Activated naive CD4-positive, alpha-beta T cell treated with Interleukin-2 at 50 U/mL for 16 hours (primary cell): ENCODE results near the gene TRIM32.
"Not testable (repeated sequence)": the region's sequence is repeated elsewhere in the genome, so short reads cannot be mapped to it uniquely, and the experiment has no call there.

Source experiments
- DNase-seq: peaks from one replicate; pipeline ENCODE4 v3.0.0-alpha.2; 2020

The TRIM32 gene

DNA sequence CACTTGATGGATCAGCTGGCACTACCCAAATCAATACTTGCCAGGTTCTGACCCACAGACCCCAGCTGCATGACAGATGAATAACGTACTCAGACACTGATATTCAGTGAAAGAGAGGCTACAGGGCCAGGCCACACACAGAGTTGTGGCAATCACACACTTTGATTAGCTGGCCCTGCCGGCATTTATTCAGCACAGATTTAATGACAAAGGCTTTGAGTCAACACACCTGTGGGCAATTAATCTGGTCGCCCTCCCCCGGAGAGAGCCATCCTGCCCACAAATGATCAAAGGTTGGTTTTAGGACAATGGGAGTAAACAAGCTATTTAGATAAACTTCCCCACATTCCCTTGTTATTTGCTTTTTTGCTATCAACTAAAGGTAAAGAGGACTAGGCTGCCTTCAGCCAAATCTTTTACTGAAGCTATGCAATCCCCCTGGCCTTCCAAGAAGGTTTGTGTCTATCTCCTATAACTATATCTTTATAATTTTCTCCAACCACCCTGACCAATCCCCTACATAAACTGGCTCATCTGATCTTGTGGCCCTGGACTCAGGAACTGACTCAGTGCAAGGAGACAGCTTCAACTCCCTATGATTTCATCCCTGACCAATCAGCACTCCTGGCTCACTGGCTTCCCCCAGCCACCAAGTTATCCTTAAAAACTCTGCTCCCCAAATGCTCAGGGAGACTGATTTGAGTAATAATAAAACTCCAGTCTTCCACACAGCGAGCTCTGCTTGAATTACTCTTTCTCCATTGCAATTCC lies 12.7 kb upstream of the TRIM32 start:
- no peak for DNase-seq

DNA sequence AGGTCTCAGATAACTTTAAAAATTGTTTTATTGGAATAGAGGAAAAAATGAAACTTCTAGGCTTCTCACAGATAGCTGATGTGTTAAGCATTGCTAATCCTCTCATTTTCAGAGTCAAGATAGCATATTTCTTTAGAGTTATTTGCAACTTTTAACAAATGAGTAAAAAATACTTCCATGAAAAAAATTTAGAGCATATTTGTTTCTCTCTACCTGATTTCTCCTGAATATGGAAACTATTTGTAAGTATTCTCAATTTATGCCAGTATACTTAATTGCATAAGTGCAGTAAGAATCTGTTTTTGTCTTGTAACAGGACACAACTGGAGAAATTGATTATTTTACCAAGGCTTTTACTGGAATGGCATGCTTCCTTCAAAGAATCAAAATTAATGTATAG lies 3.6 kb upstream of the TRIM32 start:
- DNase-seq, result no peak

DNA sequence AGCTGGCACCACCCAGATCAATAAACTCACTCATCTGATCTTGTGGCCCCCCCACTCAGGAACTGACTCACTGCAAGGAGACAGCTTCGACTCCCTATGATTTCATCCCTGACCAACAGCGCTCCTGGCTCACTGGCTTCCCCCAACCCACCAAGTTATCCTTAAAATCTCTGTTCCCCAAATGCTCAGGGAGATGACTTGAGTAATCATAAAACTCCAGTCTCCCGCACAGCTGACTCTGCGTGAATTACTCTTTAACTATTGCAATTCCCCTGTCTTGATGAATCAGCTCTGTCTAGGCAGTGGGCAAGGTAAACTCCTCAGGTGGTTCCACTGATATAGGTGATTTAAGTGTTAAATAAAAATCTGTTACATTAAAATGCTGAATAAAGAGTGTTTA lies 1.9 kb upstream of the TRIM32 start:
- no peak for DNase-seq

DNA sequence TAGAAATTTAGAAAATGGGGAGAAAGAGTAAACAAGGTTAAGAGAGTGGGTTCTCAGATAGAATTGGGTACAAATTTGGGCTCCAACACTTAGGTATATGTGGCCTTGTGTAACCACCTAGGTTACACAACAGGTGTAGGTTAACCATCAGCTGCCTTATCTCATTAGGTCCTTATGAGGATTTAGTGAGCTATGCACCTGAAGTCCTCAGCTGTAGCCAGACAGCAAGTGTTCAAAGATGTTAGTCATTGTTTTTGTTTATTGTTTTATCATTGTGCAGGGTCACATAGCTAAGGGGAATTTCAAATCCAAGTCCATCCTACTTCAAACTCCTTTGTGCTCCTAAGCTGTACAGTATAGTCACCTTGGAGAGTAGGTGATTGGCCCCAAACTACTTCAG lies 970 bp upstream of the TRIM32 start:
- DNase-seq, result no peak

DNA sequence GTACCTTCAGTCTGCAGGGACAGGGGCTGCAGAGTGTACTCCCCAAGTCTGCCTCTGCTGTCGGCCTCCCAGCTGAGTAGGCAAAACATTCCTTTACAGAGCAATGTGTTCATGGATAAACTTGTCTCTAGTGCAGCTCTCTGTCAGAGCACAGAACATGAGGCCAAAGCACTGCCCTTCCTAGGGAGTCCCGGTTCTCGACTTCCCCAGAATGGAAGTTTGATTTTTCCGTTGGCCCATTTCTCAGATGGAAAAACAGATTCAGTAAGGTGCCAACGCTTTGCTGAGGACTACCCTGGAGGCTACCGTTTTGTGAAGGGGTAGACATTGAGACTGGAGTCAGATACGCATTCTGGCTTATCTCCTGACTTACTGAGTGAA lies 422 bp upstream of the TRIM32 start:
- DNase-seq, result peak; percentile 4

DNA sequence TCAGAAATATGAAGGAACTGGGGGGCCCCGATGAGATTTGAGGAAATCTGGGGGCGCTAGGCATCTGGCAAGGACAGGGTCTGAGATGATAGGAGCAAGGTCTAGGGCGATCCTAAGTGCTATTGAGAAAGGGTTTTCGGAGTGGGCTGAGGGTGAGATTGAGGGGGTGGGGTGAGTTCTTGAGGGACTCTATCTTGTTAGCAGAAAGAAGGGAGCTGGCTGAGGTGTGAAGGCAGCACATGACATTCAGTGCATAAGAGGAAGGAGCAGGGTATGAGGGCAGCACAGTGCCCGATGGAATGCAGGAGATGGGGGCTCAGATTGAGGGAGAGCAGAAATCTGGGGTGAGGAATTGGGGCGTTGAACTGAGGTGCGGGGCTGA lies 640 bp downstream of the TRIM32 start:
- peak; percentile 7 for DNase-seq

DNA sequence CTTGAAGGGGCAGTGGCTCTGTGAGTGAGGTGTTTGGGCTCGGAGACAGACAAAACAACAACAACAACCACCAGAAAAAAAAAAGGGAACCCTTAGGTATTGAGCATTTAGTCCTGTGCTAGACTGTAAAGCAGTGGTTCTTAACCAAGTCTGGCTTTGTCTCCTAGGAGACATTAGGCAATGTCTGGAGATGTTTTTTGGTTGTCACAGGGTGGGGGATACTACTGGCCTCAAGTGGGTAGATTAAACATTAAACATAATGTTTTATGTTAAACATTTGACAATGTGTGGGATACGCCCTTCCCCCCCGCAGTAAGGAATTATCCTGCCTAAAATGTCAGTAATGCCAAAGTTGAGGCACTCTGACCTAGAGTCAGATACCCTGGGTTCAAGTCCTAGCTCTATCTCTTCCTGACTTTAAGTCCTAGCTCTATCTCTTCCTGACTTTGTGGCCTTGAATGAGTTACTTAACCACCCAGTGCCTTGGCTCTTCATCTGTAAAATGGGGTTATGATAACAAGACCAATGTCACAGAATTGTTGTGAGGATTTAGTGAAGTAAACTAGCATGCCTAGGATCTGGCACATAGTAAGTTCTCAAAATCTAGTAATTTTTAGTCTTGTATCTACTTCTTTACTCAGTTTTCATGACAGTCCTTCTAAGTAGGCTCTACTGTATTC lies 1.8 kb downstream of the TRIM32 start:
- no peak for DNase-seq

DNA sequence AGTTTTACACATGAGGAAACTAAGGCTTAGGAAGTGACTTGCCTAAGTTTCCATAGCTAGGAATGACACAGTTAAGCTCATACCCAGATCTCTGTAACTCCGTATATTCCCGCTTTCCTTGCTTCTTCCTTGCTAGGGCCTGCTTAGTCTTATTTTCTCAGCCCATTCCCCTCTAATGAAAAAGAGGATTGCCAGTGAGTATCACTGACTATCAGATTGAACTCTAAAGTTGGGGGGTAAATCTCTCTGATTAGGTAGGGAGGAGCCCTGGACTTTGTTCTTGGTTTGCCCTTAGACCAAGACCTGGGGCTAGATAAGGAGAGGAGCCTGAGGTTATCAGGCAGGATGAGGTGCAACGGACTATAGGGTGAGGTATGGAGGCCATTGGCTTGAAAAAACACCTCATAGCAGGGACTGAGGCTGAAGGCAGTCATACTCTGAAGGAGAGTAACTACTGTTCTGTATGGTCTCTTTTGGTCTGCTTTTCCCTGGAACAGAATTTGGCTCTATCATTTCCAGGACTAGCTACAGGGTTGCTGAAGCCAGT lies 2.5 kb downstream of the TRIM32 start:
- DNase-seq, result no peak

DNA sequence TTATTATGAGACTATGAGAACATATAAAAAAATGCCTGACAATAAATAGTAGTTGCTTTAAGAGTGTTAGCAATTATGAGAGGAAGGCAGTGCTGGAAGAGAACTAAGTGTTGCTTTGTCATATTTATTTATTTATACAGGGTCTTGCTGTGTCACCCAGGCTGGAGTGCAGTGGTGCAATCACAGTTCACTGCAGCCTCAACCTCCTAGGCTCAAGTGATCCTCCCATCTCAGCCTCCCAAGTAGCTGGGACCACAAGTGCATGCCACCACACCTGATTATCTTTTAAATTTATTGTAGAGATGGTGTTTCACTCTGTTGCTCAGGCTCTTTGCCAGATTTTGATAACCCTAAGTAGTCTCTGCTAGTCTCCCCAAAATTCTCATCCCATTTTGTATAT lies 3.7 kb downstream of the TRIM32 start:
- not testable (repeated sequence) for DNase-seq

DNA sequence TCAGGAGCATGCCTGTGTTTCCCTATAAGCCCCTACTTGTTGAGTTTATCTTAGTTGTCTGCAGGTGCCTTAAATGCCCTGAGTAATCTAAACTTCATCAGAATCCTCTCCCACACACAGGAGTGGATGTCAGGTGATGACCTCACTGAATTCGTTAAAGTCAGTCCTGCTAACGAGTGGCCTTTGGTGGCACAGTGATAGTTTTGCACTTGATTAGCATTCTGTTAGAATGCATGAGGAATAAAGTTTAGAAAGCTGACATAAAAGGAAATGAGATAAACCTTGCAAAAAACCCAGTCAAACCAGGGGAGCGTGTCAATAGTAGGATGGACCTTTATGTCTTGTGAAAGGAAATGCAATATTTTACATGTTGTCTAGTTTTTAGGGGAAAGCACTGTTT lies 4.5 kb downstream of the TRIM32 start:
- DNase-seq, result no peak

DNA sequence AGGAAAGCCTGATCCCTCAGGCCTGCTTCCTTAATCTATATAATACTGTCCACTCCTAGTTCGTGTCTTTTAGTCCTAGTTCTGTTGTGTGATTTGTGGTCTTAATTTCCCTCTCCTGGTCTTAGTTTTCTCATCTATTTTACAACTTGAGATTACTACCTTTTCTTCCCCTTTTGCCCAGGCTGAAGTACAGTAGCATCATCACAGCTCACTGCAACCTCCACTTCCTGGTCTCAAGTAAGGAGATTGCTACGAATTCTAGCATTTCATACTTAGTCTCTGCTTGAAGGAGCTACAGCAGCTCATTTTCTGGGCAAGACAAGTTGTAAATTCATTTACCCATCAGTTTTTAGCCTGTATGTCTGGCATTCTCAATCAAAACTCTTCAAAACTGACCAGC lies 5.5 kb downstream of the TRIM32 start:
- no peak for DNase-seq

DNA sequence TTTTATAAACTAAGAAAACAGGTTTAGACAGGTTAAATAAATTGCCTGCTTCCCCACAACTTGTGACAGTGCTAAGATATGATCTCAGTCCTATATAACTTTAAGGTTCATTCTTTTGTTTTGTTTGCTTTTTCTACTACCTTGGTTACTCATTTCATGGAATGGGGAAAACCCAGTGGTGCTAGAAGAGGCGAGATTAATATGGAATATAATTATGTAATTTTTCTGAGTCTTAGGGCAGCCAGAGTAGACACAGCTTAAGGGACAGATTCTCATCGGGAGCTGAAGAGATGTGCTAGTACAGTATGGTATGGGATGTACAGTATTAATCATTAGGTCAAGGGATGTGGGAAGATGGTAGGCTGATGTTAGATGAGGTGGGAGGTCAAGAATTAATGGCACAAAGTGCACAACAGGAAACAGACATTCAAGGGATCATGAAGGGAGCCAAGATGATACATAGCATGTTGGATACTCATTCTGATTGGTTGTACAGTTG lies 6.2 kb downstream of the TRIM32 start:
- DNase-seq, result no peak

DNA sequence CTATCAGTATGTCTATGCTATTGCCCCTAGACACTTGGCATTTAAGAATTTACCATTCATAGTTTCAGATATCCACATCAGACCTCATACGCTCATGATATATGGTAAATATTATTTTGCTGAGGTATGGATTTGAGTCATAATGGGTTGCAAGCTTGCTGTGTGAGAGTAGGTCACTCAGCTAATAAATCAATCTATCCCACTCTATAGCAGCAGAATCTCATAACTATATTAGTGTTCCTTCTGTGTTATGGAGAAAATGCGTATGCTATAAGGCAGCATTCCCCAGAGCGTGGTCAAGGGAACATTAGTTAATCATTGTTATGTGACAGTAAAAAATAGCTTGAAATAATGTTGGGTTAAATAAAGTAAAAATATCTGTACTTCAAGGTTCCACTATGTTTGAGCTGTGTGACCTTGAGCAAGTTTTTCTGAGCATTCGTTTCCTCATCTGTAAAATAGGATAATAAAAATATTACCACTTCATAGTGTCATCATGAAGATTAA lies 7.7 kb downstream of the TRIM32 start:
- DNase-seq, result no peak

DNA sequence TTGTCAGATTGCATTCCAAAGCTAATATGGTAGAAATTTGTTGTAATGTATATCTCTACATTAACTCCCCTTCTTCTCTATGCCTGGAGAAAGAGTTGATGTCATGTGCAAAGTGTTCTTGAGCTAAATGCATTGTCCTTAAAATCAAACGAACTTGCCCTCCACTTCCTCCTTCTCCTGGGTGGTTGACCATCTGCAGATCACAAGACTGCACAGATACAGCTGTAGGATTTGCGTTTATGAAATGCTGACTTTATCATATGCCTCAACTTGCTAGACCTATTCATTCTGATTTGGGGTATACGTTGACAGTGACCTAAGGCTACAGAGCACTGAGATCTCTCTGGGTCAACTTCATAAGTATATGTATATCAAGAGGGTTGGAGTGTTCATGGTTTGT lies 8.3 kb downstream of the TRIM32 start:
- no peak for DNase-seq

DNA sequence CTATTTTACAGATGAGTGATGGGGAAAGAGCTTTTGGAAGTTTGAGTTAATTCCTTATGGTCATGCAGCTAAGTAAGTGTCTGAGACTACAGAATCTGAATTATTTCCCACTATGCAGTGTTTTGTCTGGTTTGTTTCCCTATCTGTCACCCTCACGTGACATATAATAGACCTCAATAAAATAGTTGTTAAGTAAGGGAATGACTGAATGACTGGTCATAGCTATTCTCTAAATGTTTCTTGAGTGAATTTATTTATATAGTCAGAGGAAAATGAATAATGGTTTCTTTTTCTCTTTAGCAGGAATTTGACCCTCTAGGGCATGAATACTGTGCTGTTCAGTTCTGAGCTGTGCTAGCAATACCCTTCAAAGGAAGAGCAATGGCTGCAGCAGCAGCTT lies 10.3 kb downstream of the TRIM32 start:
- DNase-seq, result no peak

DNA sequence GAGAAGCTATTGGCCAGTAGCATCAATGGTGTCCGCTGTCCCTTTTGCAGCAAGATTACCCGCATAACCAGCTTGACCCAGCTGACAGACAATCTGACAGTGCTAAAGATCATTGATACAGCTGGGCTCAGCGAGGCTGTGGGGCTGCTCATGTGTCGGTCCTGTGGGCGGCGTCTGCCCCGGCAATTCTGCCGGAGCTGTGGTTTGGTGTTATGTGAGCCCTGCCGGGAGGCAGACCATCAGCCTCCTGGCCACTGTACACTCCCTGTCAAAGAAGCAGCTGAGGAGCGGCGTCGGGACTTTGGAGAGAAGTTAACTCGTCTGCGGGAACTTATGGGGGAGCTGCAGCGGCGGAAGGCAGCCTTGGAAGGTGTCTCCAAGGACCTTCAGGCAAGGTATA lies 10.8 kb downstream of the TRIM32 start:
- DNase-seq, result no peak

DNA sequence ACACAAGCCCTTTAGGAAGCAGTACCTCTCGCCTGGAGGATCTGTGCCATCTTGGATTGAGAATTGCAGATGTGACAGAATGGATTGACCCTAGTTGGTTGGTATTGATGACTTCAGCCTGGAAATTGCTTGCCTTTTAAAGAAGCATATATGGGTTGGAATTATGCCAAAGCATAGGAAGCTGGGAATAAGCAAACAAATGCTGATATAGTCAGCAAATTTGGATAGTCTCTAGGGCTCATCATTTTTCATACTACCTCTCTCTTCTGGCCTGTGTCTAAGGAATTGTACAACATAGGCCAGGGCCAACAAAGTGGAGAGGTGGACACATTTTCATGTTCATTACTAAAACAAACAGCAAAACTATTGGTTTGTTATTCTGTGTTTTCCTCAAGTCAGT lies 13.2 kb downstream of the TRIM32 start:
- no peak for DNase-seq

DNA sequence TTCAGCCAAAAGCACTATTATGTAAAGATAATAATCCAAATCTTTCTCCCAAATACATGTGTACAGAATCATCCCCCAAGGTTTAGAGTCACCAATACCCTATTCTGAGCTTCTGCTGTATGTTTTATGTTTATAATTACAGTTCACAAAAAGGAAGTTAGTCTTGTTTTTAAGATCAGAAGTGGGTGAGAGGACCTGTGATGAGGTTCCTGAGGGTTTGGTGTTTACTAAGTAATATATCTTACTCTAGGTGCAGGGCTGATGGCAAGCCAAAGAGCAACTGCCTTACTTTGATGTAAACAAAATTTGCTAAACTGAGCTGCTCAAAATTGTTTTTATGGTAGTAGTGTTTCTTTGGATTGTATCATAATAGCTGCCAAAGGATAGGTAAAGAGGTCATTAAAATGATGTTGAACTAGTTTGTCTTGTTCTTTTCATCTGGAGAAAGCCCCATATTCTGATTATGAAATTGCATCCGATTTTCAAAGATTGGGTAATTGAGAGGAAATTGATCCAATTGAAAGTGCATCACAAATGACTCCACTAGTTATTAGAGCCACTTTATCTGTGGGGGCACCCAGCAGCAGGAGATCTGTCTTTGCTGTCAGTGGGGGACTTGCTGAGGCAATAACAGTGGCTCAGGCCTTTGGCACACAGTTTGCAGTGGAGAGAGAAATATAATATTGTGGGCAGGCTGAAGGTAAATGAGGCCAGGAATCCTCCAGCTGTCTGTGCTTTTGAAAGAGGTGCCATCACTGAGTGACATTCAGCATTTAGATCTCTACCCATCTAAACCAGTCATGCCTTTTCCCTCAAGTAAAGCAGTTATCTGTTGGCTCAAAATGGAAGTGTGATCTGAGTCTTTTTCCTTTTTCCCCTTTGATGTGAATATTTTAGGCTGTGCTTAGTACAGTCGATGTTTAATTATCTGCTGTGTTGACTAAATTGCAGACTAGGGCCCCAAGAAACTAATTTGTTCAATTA lies 14.1 kb downstream of the TRIM32 start:
- no peak for DNase-seq

DNA sequence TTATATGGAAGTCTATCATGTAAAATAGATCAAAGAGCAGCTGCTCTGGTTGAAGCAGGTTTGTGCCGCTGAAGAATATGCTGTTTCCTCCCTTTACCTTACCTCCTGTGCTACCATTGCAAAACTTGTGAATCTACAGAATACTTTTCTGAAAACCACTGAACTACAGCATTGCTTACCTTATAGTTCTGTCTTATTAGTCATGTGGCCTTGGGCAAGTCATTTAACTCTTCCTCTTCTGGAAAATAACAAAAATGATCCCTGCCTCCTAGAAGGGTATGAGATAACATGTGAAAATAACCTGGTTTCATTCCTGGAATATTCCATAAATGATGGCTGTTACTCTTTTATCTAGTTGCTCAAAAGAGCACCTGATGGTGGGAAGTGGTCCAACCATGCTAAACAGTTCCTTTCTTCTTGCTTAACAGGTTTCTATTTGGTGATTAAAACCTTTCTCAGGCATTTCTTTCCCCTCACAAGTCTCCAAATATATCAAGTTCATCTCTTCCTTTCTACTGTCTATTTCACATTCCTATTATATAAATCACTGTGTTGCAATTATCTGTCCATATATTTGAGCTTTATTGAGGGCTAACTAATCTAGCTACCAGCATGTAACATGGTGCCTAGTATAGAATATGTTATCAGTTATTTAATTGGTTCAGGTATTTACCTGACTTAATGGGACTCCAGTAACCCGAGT lies 15.0 kb downstream of the TRIM32 start:
- no peak for DNase-seq

DNA sequence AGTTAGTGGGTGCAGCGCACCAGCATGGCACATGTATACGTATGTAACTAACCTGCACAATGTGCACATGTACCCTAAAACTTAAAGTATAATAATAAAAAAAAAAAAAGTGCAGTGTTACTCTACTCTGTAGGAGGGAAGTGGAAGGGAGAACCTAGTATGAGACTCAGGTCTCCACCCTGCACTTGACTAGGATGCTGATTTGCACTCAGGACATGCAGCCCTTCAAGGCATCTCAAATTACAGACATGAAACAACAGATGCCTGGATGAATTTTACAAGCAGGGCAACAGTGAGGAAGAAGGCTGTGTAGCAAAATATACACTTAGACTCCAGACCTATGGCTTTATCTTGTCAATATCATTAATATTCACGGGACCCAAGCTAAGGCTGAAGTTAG lies 16.5 kb downstream of the TRIM32 start:
- no peak for DNase-seq

DNA sequence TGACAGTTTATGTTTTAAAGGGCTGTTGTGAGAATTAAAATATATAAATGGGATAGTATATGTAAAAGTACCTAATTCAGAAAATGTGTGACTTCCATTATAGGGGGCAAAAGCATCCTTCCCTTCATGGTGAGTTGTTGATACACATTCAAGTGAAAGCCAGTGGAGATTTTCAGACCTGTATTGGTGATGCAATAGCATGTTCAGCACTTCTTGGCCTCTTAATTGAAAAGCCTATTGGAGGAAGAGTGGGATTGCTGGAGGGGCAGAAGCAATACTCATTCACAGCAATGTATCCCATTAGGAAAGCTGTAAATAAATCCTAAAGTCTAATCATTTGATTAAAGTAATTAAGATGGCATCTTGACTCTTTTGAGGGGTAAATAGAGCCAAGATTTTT lies 17.4 kb downstream of the TRIM32 start:
- DNase-seq, result no peak

DNA sequence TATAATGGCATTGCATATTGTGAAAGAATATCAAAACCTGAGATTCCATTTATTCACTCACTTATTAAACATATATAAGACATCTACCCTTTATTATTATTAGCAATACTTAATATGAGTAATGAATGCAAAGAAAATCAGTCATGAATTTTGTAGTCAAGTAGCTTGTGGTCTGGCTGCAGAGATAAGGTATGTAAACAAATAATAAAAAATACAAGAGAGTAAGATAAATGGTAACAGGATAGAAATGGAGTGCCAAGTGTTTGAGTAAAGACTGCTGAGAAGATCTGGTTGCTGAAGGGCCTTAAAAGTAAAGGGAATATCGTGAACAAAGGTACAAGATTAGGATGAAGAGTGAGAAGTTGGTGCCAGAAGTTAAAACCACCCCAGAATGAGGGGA lies 18.4 kb downstream of the TRIM32 start:
- DNase-seq, result no peak
